Peyer's patch (tissue), 4 donors: Measurements from ENCODE around the gene MAP4K3. TPM values are rescaled to one million over a fixed set of nuclear protein-coding genes. Genes with fewer than 3 reads are reported as not detected.

Experiments
- DNase-seq, 3 donors: peaks; one replicate each; pipeline ENCODE4 v3.0.0-alpha.2; 2017 to 2019
- H3K27ac ChIP-seq, 4 donors: fragments of 200-600 bp; sonication (generic); one replicate each; pipeline ENCODE4 v1.5.1; 2016 to 2019
- H3K27me3 ChIP-seq, 2 donors: fragments of 200-600 bp; sonication (generic); one replicate each; pipeline ENCODE4 v1.5.1; 2019
- H3K36me3 ChIP-seq, 3 donors: fragments of 200-600 bp; sonication (generic); one replicate each; pipeline ENCODE4 v1.5.1; 2016 to 2019
- H3K4me1 ChIP-seq, 4 donors: fragments of 200-600 bp; sonication (generic); one replicate each; pipeline ENCODE4 v1.5.1; 2016 to 2019
- H3K4me3 ChIP-seq, 4 donors: fragments of 200-600 bp; sonication (generic); 1 replicate in 3 of 4; 2 replicates in 1 of 4; pipeline ENCODE4 v1.5.1; 2016 to 2019; ENCODE audit warnings: mild to moderate bottlenecking in 1 of 4
- H3K9me3 ChIP-seq, 4 donors: fragments of 200-600 bp; sonication (generic); one replicate each; pipeline ENCODE4 v1.5.1; 2016 to 2019; ENCODE audit warnings: mild to moderate bottlenecking in 1 of 4
- POLR2A ChIP-seq, 2 donors: fragments of 450-650 bp; IDR thresholded peaks; one replicate each; pipeline ENCODE4 v1.5.1; 2017; ENCODE audit warnings: antibody characterized with exemption in 2 of 2, mild to moderate bottlenecking in 2 of 2, moderate library complexity in 2 of 2
- total RNA-seq, 4 donors: library from RNA; depleted of rRNA; stranded (reverse); fragments of >200 nt; gene quantifications; one replicate each; pipeline ENCODE4 v1.1.0, GENCODE V29; 2016
- TF ChIP-seq, protein P1 (sequence below), 6 experiments: fragments of 450-650 bp in 4 of 6; fragments of 200-600 bp in 2 of 6; sonication (generic) in 1 of 6; IDR thresholded peaks; one replicate each; pipeline ENCODE4 v1.5.1; 2017 to 2019; ENCODE audit warnings: antibody characterized with exemption in 6 of 6, mild to moderate bottlenecking in 3 of 6, moderate library complexity in 1 of 6

The MAP4K3 gene
- total RNA-seq, 4 donors from 2014 or later = 41.3 to 80.9 (median 43.9) TPM

DNA sequence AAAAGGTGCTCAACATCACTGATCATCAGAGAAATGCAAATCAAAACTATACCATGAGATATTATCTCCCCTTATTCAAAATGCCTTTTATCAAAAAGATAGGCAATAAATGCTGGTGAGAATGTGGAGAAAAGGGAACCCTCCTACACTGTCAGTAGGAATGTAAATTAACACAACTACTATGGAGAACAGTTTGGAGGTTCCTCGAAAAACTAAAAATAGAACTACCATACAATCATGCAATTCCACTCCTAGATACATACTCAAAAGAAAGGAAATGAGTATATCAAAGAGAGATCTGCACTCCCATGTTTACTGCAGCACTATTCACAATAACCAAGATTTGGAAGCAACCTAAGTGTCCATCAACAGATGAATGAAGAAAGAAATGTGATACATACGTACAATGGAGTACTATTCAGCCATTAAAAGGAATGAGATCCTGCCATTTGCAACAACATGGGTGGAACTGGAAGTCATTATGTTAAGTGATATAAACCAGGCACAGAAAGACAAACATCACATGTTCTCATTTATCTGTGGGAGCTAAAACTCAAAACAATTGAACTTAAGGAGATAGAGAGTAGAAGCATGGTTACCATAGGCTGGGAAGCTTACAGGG, 63.8 kb downstream of the MAP4K3 start:
- no peak overlapping the region for H3K4me3 ChIP-seq
- no peaks in the 10 kb centered on the region for H3K9me3 ChIP-seq
- DNase-seq = no peak
- no peak for TF ChIP-seq POLR2A (IDR thresholded peaks at IDR 0.05)
- TF ChIP-seq, protein P1, sequence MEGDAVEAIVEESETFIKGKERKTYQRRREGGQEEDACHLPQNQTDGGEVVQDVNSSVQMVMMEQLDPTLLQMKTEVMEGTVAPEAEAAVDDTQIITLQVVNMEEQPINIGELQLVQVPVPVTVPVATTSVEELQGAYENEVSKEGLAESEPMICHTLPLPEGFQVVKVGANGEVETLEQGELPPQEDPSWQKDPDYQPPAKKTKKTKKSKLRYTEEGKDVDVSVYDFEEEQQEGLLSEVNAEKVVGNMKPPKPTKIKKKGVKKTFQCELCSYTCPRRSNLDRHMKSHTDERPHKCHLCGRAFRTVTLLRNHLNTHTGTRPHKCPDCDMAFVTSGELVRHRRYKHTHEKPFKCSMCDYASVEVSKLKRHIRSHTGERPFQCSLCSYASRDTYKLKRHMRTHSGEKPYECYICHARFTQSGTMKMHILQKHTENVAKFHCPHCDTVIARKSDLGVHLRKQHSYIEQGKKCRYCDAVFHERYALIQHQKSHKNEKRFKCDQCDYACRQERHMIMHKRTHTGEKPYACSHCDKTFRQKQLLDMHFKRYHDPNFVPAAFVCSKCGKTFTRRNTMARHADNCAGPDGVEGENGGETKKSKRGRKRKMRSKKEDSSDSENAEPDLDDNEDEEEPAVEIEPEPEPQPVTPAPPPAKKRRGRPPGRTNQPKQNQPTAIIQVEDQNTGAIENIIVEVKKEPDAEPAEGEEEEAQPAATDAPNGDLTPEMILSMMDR (IDR thresholded peaks at IDR 0.05) = no peak
- H3K4me1 ChIP-seq = no peaks in the 10 kb centered on the region
- no peaks in the 10 kb centered on the region for H3K27me3 ChIP-seq
- peaks cover 0 to 4% (median 0%) of the 10 kb centered on the region in 3 donors for H3K36me3 ChIP-seq
- no peak overlapping the region for H3K27ac ChIP-seq

DNA sequence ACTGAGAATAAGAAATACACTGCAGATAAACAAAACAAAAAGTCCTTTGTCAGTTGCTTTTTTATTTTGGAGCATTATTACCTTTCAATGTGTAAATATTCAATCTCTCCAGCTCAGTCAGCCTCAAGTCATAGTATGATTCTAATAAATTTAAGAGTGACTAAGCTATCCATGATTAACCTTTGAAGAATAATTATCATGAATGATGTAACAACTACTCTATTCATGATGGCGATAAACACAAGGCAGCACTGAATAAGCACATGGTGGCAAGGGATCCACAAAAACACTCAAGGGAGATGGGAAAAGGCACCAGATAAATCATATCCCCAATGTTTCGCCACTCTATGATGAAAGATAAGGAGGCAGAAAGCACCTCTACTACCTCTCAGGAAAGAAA, 67.0 kb downstream of the MAP4K3 start:
- TF ChIP-seq, protein P1 (IDR thresholded peaks at IDR 0.05) = no peak
- TF ChIP-seq POLR2A (IDR thresholded peaks at IDR 0.05) = no peak
- no peaks in the 10 kb centered on the region for H3K27me3 ChIP-seq
- no peak for DNase-seq
- H3K4me3 ChIP-seq = no peak overlapping the region
- no peaks in the 10 kb centered on the region for H3K4me1 ChIP-seq
- H3K27ac ChIP-seq = no peak overlapping the region
- H3K9me3 ChIP-seq = no peaks in the 10 kb centered on the region
- peaks cover 0 to 4% (median 0%) of the 10 kb centered on the region in 3 donors for H3K36me3 ChIP-seq

DNA sequence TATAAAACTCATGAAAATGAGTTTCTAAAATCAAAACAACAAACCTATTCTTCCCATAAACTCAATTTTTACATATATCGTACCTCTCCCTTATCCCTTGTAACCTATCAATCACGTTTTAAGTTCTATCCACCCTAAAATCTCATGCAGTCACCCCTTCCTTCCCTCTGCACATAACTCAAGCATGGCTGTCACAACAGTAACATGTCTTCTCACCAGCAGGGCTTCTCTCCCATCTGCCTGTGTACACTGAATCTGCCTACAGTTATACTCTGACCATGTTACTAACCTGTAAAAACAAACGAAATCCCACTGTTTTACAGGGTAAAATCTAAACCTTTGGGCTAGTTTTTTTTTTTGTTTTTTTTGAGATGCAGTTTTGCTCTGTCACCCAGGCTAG, 68.2 kb downstream of the MAP4K3 start:
- no peak for DNase-seq

DNA sequence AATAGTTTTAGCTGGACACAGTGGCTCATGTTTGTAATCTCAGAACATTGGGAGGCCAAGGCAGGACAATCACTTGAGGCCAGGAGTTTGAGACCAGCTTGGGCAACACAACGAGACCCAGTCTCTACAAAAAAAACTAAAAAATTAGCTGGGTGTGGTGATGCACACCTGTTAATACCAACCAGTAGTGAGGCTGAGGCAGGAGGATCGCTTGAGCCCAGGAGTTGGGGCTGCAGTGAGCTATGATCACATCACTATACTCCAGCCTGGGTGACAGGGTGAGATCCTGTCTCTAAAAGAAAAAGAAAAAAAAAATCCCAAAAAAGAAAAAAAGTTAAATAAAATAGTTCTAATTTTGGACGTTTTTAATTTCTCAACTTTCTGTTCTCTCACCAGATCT, 68.7 kb downstream of the MAP4K3 start:
- Histone ChIP-seq H3K4me3 (no peak overlapping the region), H3K4me1 (no peaks in the 10 kb centered on the region), H3K27ac (no peak overlapping the region), H3K27me3 (no peaks in the 10 kb centered on the region), H3K36me3 (peaks cover 0 to 4% (median 0%) of the 10 kb centered on the region in 3 donors), H3K9me3 (no peaks in the 10 kb centered on the region)
- TF ChIP-seq, protein P1 (IDR thresholded peaks at IDR 0.05) = no peak
- TF ChIP-seq POLR2A (IDR thresholded peaks at IDR 0.05) = no peak
- DNase-seq = no peak

More for the DNA sequence above, 68.2 kb downstream of the MAP4K3 start:
- no peaks in the 10 kb centered on the region for H3K4me1 ChIP-seq
- no peak for TF ChIP-seq POLR2A (IDR thresholded peaks at IDR 0.05)
- TF ChIP-seq, protein P1 (IDR thresholded peaks at IDR 0.05) = no peak
- H3K9me3 ChIP-seq = no peaks in the 10 kb centered on the region
- H3K27me3 ChIP-seq = no peaks in the 10 kb centered on the region
- H3K27ac ChIP-seq = no peak overlapping the region
- peaks cover 0 to 4% (median 0%) of the 10 kb centered on the region in 3 donors for H3K36me3 ChIP-seq
- no peak overlapping the region for H3K4me3 ChIP-seq

DNA sequence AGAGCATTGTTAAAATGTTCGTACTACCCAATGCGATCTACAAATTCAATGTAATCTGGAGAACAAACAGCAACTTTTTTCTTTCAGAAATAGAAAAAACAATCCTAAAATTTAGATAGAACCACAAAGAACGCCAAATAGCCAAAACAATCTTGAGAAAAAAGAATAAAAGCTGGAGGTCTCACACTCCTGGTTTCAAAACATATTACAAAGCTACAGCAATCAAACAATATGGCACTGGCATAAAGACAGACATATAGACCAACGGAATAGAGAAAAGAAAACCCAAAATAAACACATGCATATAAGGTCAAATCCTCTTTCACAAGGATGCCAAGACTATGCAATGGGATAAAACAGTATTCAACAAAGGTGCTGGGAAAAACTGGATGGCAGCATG, 74.5 kb downstream of the MAP4K3 start:
- TF ChIP-seq, protein P1 (IDR thresholded peaks at IDR 0.05) = no peak
- TF ChIP-seq POLR2A (IDR thresholded peaks at IDR 0.05) = no peak
- Histone ChIP-seq H3K36me3 (peaks cover 0 to 8% (median 0%) of the 10 kb centered on the region in 3 donors), H3K9me3 (peaks cover 0 to 25% (median 11%) of the 10 kb centered on the region in 4 donors), H3K27me3 (no peaks in the 10 kb centered on the region), H3K4me1 (no peaks in the 10 kb centered on the region), H3K4me3 (no peak overlapping the region), H3K27ac (no peak overlapping the region)
- DNase-seq = no peak
